ENCODE results near the gene ASPHD2.

The ASPHD2 gene

GRCh38 chr22:26409719-26410335, 19.2 kb upstream of the ASPHD2 start:
- TF ChIP-seq HDGF (IDR thresholded peaks at IDR 0.05; ENCODE audit: borderline replicate concordance) (no peak), LEF1 (IDR thresholded peaks at IDR 0.05; ENCODE audit: borderline replicate concordance) (no peak), SP1 (IDR thresholded peaks at IDR 0.05) (no peak)
- ChIA-PET CTCF (interaction anchor here (1.0 kb wide), 1 partner anchor 51 kb away, joined by 3 read pairs; no protein-coding TSS in a partner anchor), POLR2A (no interaction called here)
- DNase-seq (ENCODE audit: extremely low spot score), result no peak

- ChIA-PET POLR2A (no interaction called here), CTCF (interaction anchor here (1.0 kb wide), 1 partner anchor 50 kb away, joined by 3 read pairs; no protein-coding TSS in a partner anchor)
- TF ChIP-seq ELF4 (IDR thresholded peaks at IDR 0.05), result no peak
- TF ChIP-seq FOXK2 (IDR thresholded peaks at IDR 0.05), result no peak
- TF ChIP-seq FOXM1 (IDR thresholded peaks at IDR 0.05; ENCODE audit: borderline replicate concordance), result no peak
- no peak for TF ChIP-seq L3MBTL2 (conservative IDR thresholded peaks at IDR 0.05)
- no peak for TF ChIP-seq BHLHE40 (IDR thresholded peaks at IDR 0.05; ENCODE audit: borderline replicate concordance)
- no peak for TF ChIP-seq TARDBP (IDR thresholded peaks at IDR 0.05)
- TF ChIP-seq HDGF (IDR thresholded peaks at IDR 0.05; ENCODE audit: borderline replicate concordance), result no peak
- no peak for TF ChIP-seq SUZ12 (IDR thresholded peaks at IDR 0.05)
- TF ChIP-seq FOXA1 (IDR thresholded peaks at IDR 0.05), result no peak
- TF ChIP-seq LEF1 (IDR thresholded peaks at IDR 0.05; ENCODE audit: borderline replicate concordance), result no peak
- TF ChIP-seq CTBP1 (IDR thresholded peaks at IDR 0.05; ENCODE audit: borderline replicate concordance), result no peak
- no peak for TF ChIP-seq ARNT (IDR thresholded peaks at IDR 0.05)
- TF ChIP-seq ZNF384 (IDR thresholded peaks at IDR 0.05), result no peak
- TF ChIP-seq SP1 (IDR thresholded peaks at IDR 0.05), result no peak
- no peak for TF ChIP-seq NFRKB (IDR thresholded peaks at IDR 0.05)
- no peak for TF ChIP-seq PKNOX1 (IDR thresholded peaks at IDR 0.05)
- DNase-seq (ENCODE audit: extremely low spot score), result no peak
Observed at GRCh38 chr22:26410386-26410785, 18.7 kb upstream of the ASPHD2 start.

- ChIA-PET POLR2A (no interaction called here), CTCF (no interaction called here)
- DNase-seq (ENCODE audit: extremely low spot score), result no peak
Observed at GRCh38 chr22:26414347-26414746, 14.7 kb upstream of the ASPHD2 start.

GRCh38 chr22:26416256-26416655, 12.8 kb upstream of the ASPHD2 start:
- TF ChIP-seq PKNOX1 (IDR thresholded peaks at IDR 0.05) (no peak), ARNT (IDR thresholded peaks at IDR 0.05) (no peak), SP1 (IDR thresholded peaks at IDR 0.05) (no peak), FOXA1 (IDR thresholded peaks at IDR 0.05) (no peak), NFRKB (IDR thresholded peaks at IDR 0.05) (no peak)
- ChIA-PET CTCF (interaction anchor here (0.6 kb wide), 1 partner anchor 513 kb away, joined by 4 read pairs; no protein-coding TSS in a partner anchor), POLR2A (no interaction called here)
- DNase-seq (ENCODE audit: extremely low spot score), result no peak

More at GRCh38 chr22:26414347-26414746, 14.7 kb upstream of the ASPHD2 start:
- TF ChIP-seq ARNT (IDR thresholded peaks at IDR 0.05) (no peak), PKNOX1 (IDR thresholded peaks at IDR 0.05) (no peak), HDGF (IDR thresholded peaks at IDR 0.05; ENCODE audit: borderline replicate concordance) (no peak), SP1 (IDR thresholded peaks at IDR 0.05) (no peak), FOXM1 (IDR thresholded peaks at IDR 0.05; ENCODE audit: borderline replicate concordance) (no peak), SUZ12 (IDR thresholded peaks at IDR 0.05) (no peak), BHLHE40 (IDR thresholded peaks at IDR 0.05; ENCODE audit: borderline replicate concordance) (no peak), ZNF384 (IDR thresholded peaks at IDR 0.05) (no peak), FOXA1 (IDR thresholded peaks at IDR 0.05) (no peak), L3MBTL2 (conservative IDR thresholded peaks at IDR 0.05) (no peak), TARDBP (IDR thresholded peaks at IDR 0.05) (no peak), FOXK2 (IDR thresholded peaks at IDR 0.05) (no peak), NFRKB (IDR thresholded peaks at IDR 0.05) (no peak), LEF1 (IDR thresholded peaks at IDR 0.05; ENCODE audit: borderline replicate concordance) (no peak), CTBP1 (IDR thresholded peaks at IDR 0.05; ENCODE audit: borderline replicate concordance) (no peak)

GRCh38 chr22:26416670-26417276, 12.3 kb upstream of the ASPHD2 start:
- TF ChIP-seq FOXA1 (IDR thresholded peaks at IDR 0.05), result no peak
- no peak for TF ChIP-seq SP1 (IDR thresholded peaks at IDR 0.05)
- TF ChIP-seq ELF4 (IDR thresholded peaks at IDR 0.05), result no peak
- TF ChIP-seq L3MBTL2 (conservative IDR thresholded peaks at IDR 0.05), result no peak
- TF ChIP-seq ZNF384 (IDR thresholded peaks at IDR 0.05), result no peak
- no peak for TF ChIP-seq BHLHE40 (IDR thresholded peaks at IDR 0.05; ENCODE audit: borderline replicate concordance)
- TF ChIP-seq LEF1 (IDR thresholded peaks at IDR 0.05; ENCODE audit: borderline replicate concordance), result no peak
- TF ChIP-seq FOXM1 (IDR thresholded peaks at IDR 0.05; ENCODE audit: borderline replicate concordance), result no peak
- TF ChIP-seq CTBP1 (IDR thresholded peaks at IDR 0.05; ENCODE audit: borderline replicate concordance), result no peak
- DNase-seq (ENCODE audit: extremely low spot score), result no peak
- ChIA-PET CTCF (interaction anchor here (0.6 kb wide), 1 partner anchor 513 kb away, joined by 4 read pairs; no protein-coding TSS in a partner anchor), POLR2A (no interaction called here)

- CTCF ChIA-PET, result no interaction called here
- no peak for DNase-seq (ENCODE audit: extremely low spot score)
- TF ChIP-seq L3MBTL2 (conservative IDR thresholded peaks at IDR 0.05) (no peak), ZNF384 (IDR thresholded peaks at IDR 0.05) (no peak), NFRKB (IDR thresholded peaks at IDR 0.05) (no peak), FOXK2 (IDR thresholded peaks at IDR 0.05) (no peak)
- POLR2A ChIA-PET, result no interaction called here
Observed at GRCh38 chr22:26417406-26417805, 11.7 kb upstream of the ASPHD2 start.
